ENCODE data around the gene SERINC2. TPM values are rescaled to one million over a fixed set of nuclear protein-coding genes. Genes with fewer than 3 reads are reported as not detected.
A peak's percentile ranks its signal among the peaks of the same experiment; 100 is the strongest.

Gene SERINC2
- total RNA-seq, 1 experiment from 2014 or later: 14.1 TPM

- Histone ChIP-seq H3K4me2 (ENCODE audit: insufficient read depth, insufficient read length, low read length) (no peak overlapping the region), H4K20me1 (ENCODE audit: control insufficient read depth, insufficient read depth, insufficient read length) (no peaks in the 10 kb centered on the region), H3K9ac (ENCODE audit: extremely low read depth, insufficient read length, low read length) (no peak overlapping the region), H3K27ac (ENCODE audit: insufficient read length, low read depth, low read length) (no peak overlapping the region), H2BK15ac (ENCODE audit: low read depth, low read length) (no peak overlapping the region), H2AFZ (ENCODE audit: low read length) (no peak overlapping the region), H2BK5ac (ENCODE audit: insufficient read length, low read length) (no peak overlapping the region), H3K23me2 (ENCODE audit: insufficient read length, low read depth, low read length, poor library complexity, severe bottlenecking) (no peaks in the 10 kb centered on the region), H3K23ac (ENCODE audit: insufficient read length, low read depth, low read length) (no peak overlapping the region), H3K4me1 (ENCODE audit: insufficient read depth, low read length) (no peaks in the 10 kb centered on the region), H3K79me1 (ENCODE audit: insufficient read depth, low read depth, low read length, poor library complexity, severe bottlenecking) (no peaks in the 10 kb centered on the region), H3T11ph (ENCODE audit: low read length) (no peak overlapping the region), H3K4ac (ENCODE audit: low read depth, low read length) (no peak overlapping the region), H3K56ac (ENCODE audit: insufficient read length, low read depth, low read length) (no peak overlapping the region), H3K9me3 (ENCODE audit: control insufficient read depth, low read depth, low read length) (no peaks in the 10 kb centered on the region), H4K8ac (replicated peaks; ENCODE audit: insufficient read length, low read depth, low read length) (no peak overlapping the region), H3K14ac (ENCODE audit: insufficient read depth, low read length) (no peak overlapping the region), H2BK20ac (ENCODE audit: low read depth, low read length, poor library complexity, severe bottlenecking) (no peak overlapping the region), H3K79me2 (ENCODE audit: insufficient read depth, low read length) (no peaks in the 10 kb centered on the region), H4K91ac (ENCODE audit: insufficient read length, low read depth, low read length) (no peak overlapping the region), H3K27me3 (ENCODE audit: insufficient read depth, low read length) (no peaks in the 10 kb centered on the region), H2BK12ac (ENCODE audit: insufficient read length, low read depth, low read length) (no peak overlapping the region), H2AK5ac (ENCODE audit: insufficient read length, low read length) (no peak overlapping the region), H4K5ac (ENCODE audit: insufficient read length, low read depth, low read length) (no peak overlapping the region), H3K18ac (ENCODE audit: insufficient read length, low read depth, low read length) (no peak overlapping the region), H2BK120ac (ENCODE audit: low read depth, low read length, poor library complexity, severe bottlenecking) (no peak overlapping the region)
- no peak overlapping the region for H3K4me3 Mint-ChIP-seq
- WGBS (ENCODE audit: extremely low coverage, insufficient read length, low lambda C conversion rate): no CpG with 5 or more reads among the region's 9 CpGs
- H3K27ac Mint-ChIP-seq: peak overlapping the region in 2 of 3 experiments; percentile 79 to 92; a peak in 3 of 7 replicates
- peaks cover 12 to 19% of the 10 kb centered on the region in 2 experiments for H3K4me1 Mint-ChIP-seq
- H3K36me3 Mint-ChIP-seq (ENCODE audit: insufficient read depth in 1 of 3, low read depth in 3 of 3): peaks cover 0 to 4% (median 0%) of the 10 kb centered on the region in 3 experiments; a peak in 4 of 7 replicates
- H3K9me3 Mint-ChIP-seq: no peaks in the 10 kb centered on the region
- DNase-seq: peak; percentile 70
- H3K27me3 Mint-ChIP-seq (ENCODE audit: low read depth): no peaks in the 10 kb centered on the region
- TF ChIP-seq CTCF (conservative IDR thresholded peaks at IDR 0.05): peak; percentile 77
Measured at GRCh38 chr1:31421371-31422040, 8.5 kb downstream of the SERINC2 start.
